ENCODE data around the gene CREG1.

GRCh38 chr1:167499664-167500101 lies 53.9 kb downstream of the CREG1 start:
- TF ChIP-seq POLR2A (IDR thresholded peaks at IDR 0.05; ENCODE audit: control extremely low read depth in 1 of 2, low read depth in 2 of 2, low read length in 2 of 2): no peak
- no peak for TF ChIP-seq GTF2F1 (IDR thresholded peaks at IDR 0.05; ENCODE audit: borderline replicate concordance, low read depth, low read length)
- TF ChIP-seq CHD2 (IDR thresholded peaks at IDR 0.05; ENCODE audit: low read length): no peak
- TF ChIP-seq TAF1 (IDR thresholded peaks at IDR 0.05; ENCODE audit: low read depth, low read length): no peak

Data from H1 (cell line).